Astrocyte (in vitro differentiated cells and primary cell): ENCODE data around the gene WARS2.

ENCODE experiments used
- EZH2 ChIP-seq: IDR thresholded peaks from 2 replicates; pipeline ENCODE4 v1.6.1; 2012; ENCODE audit warnings: mild to moderate bottlenecking, low read length, inconsistent platforms; ENCODE audit not compliant: insufficient read depth
- TF ChIP-seq, protein P1 (sequence below): IDR thresholded peaks from 2 replicates; pipeline ENCODE4 v1.5.1; 2011; ENCODE audit warnings: low read depth, mild to moderate bottlenecking, inconsistent platforms, low read length, moderate library complexity; ENCODE audit not compliant: insufficient read depth

DNA sequence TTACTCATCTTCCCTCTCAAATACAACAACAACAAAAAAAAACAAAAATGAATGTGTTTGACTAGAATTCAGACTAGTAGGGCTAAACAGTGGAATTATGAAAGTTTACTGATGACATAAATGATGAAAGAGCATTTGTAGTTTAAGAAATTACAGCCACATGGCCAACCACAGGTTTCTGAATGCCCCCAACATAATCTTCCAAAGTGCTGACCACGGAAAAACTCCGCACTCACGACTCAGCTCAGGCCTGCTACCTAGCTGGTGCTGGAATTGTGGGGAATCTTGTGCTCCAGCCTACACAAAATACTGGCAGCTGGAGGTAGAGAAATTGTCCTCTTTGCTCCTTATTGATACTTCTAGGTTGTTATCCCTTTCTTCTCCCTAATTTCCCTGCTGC lies 128.7 kb downstream of the WARS2 start:
- TF ChIP-seq EZH2 = no peak
- TF ChIP-seq, protein P1, sequence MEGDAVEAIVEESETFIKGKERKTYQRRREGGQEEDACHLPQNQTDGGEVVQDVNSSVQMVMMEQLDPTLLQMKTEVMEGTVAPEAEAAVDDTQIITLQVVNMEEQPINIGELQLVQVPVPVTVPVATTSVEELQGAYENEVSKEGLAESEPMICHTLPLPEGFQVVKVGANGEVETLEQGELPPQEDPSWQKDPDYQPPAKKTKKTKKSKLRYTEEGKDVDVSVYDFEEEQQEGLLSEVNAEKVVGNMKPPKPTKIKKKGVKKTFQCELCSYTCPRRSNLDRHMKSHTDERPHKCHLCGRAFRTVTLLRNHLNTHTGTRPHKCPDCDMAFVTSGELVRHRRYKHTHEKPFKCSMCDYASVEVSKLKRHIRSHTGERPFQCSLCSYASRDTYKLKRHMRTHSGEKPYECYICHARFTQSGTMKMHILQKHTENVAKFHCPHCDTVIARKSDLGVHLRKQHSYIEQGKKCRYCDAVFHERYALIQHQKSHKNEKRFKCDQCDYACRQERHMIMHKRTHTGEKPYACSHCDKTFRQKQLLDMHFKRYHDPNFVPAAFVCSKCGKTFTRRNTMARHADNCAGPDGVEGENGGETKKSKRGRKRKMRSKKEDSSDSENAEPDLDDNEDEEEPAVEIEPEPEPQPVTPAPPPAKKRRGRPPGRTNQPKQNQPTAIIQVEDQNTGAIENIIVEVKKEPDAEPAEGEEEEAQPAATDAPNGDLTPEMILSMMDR = no peak
